Measurements from ENCODE around the gene PHACTR1.

The PHACTR1 gene

DNA sequence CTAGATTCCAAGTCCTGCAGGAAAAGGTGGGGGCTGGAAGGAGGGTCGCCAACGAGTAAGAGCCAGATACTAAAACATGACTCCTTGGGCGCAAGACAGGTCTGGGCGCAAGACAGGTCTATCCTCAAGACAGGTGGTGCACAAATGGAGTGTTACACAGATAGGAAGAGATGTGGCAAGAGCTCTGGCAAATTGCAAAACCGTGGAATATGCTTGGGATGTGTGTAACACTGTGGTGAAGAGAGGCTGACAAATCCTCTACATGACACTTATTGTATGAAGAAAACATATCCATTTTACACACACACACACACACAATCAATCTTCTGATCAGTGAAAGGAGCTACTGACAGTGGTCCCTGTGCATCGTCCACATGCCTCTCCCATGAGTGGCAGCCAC, 534.1 kb downstream of the PHACTR1 start:
- H3K36me3 ChIP-seq (replicated peaks; ENCODE audit: low read depth, low read length): no peaks in the 10 kb centered on the region
- H3K4me1 ChIP-seq (ENCODE audit: low read length): no peaks in the 10 kb centered on the region
- H3K9ac ChIP-seq (ENCODE audit: low read length): no peak overlapping the region
- no peak for TF ChIP-seq EZH2phosphoT487 (IDR thresholded peaks at IDR 0.05; ENCODE audit: low read depth)
- TF ChIP-seq, protein P1, sequence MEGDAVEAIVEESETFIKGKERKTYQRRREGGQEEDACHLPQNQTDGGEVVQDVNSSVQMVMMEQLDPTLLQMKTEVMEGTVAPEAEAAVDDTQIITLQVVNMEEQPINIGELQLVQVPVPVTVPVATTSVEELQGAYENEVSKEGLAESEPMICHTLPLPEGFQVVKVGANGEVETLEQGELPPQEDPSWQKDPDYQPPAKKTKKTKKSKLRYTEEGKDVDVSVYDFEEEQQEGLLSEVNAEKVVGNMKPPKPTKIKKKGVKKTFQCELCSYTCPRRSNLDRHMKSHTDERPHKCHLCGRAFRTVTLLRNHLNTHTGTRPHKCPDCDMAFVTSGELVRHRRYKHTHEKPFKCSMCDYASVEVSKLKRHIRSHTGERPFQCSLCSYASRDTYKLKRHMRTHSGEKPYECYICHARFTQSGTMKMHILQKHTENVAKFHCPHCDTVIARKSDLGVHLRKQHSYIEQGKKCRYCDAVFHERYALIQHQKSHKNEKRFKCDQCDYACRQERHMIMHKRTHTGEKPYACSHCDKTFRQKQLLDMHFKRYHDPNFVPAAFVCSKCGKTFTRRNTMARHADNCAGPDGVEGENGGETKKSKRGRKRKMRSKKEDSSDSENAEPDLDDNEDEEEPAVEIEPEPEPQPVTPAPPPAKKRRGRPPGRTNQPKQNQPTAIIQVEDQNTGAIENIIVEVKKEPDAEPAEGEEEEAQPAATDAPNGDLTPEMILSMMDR (IDR thresholded peaks at IDR 0.05; ENCODE audit: low read depth, low read length): no peak
- no peak overlapping the region for H2AFZ ChIP-seq (ENCODE audit: low read depth, low read length)
- H3K9me3 ChIP-seq (ENCODE audit: insufficient read depth, low read length): no peaks in the 10 kb centered on the region
- H3K79me2 ChIP-seq (ENCODE audit: low read length): no peaks in the 10 kb centered on the region
- no peak overlapping the region for H3K4me3 ChIP-seq (ENCODE audit: low read length)
- H3K27me3 ChIP-seq (ENCODE audit: low read depth, low read length): no peaks in the 10 kb centered on the region
- H3K27ac ChIP-seq (ENCODE audit: low read length): no peak overlapping the region
- no peaks in the 10 kb centered on the region for H4K20me1 ChIP-seq (ENCODE audit: insufficient read depth, low read length)
- no peak overlapping the region for H3K4me2 ChIP-seq (ENCODE audit: low read length)

DNA sequence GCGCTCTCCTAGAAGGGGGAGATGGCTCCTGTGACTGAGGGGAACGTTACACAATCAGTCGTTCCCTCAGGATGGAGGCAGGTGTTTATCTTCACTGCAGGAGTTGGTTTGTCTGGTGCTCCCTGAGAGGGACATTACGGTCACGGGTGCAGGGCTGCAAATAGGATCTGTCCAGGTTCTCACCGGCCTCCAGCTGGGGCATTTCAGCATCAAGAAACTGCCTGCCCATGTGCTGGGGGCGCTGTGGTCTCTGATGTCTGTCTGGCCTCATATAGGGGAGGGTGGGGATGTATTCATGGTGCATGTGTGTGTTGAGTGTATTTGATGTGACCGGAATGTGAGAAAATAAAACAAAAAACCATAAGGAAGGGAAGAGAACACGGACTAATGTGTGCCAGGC, 534.7 kb downstream of the PHACTR1 start:
- Histone ChIP-seq H3K4me1 (ENCODE audit: low read length) (peaks cover 5% of the 10 kb centered on the region), H3K27me3 (ENCODE audit: low read depth, low read length) (no peaks in the 10 kb centered on the region), H3K27ac (ENCODE audit: low read length) (no peak overlapping the region), H2AFZ (ENCODE audit: low read depth, low read length) (no peak overlapping the region), H3K36me3 (replicated peaks; ENCODE audit: low read depth, low read length) (no peaks in the 10 kb centered on the region), H3K4me3 (ENCODE audit: low read length) (no peak overlapping the region), H4K20me1 (ENCODE audit: insufficient read depth, low read length) (no peaks in the 10 kb centered on the region), H3K4me2 (ENCODE audit: low read length) (no peak overlapping the region), H3K9ac (ENCODE audit: low read length) (no peak overlapping the region), H3K9me3 (ENCODE audit: insufficient read depth, low read length) (no peaks in the 10 kb centered on the region), H3K79me2 (ENCODE audit: low read length) (no peaks in the 10 kb centered on the region)
- no peak for TF ChIP-seq EZH2phosphoT487 (IDR thresholded peaks at IDR 0.05; ENCODE audit: low read depth)
- TF ChIP-seq, protein P1 (IDR thresholded peaks at IDR 0.05; ENCODE audit: low read depth, low read length): peak; percentile 10; the same call in 1 of the 2 replicates

DNA sequence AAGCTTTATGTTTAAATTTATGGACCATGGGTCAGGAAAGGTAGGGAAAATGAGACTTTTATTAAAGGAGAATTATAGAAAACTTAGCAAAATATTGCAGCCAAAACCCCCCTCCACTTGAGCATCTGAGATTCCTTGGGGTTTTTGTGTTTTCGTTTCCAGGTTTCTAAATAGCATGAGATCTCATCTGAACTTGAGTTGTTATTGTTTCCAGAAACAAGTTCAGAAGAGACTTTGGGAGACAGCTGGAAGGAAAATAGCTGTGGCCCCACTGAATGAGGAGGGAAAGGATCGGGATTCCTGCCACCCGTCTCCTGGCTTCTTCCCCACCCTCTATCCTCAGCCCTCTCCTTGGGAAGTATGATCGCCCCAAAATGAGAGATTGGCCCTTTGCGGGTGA, 536.2 kb downstream of the PHACTR1 start:
- Histone ChIP-seq H3K9ac (ENCODE audit: low read length) (no peak overlapping the region), H3K4me2 (ENCODE audit: low read length) (no peak overlapping the region), H3K79me2 (ENCODE audit: low read length) (no peaks in the 10 kb centered on the region), H3K4me3 (ENCODE audit: low read length) (no peak overlapping the region), H2AFZ (ENCODE audit: low read depth, low read length) (no peak overlapping the region), H3K36me3 (replicated peaks; ENCODE audit: low read depth, low read length) (no peaks in the 10 kb centered on the region), H3K27me3 (ENCODE audit: low read depth, low read length) (no peaks in the 10 kb centered on the region), H3K27ac (ENCODE audit: low read length) (no peak overlapping the region), H3K4me1 (ENCODE audit: low read length) (peaks cover 11% of the 10 kb centered on the region), H4K20me1 (ENCODE audit: insufficient read depth, low read length) (no peaks in the 10 kb centered on the region), H3K9me3 (ENCODE audit: insufficient read depth, low read length) (no peaks in the 10 kb centered on the region)
- TF ChIP-seq, protein P1 (IDR thresholded peaks at IDR 0.05; ENCODE audit: low read depth, low read length): no peak
- TF ChIP-seq EZH2phosphoT487 (IDR thresholded peaks at IDR 0.05; ENCODE audit: low read depth): no peak

DNA sequence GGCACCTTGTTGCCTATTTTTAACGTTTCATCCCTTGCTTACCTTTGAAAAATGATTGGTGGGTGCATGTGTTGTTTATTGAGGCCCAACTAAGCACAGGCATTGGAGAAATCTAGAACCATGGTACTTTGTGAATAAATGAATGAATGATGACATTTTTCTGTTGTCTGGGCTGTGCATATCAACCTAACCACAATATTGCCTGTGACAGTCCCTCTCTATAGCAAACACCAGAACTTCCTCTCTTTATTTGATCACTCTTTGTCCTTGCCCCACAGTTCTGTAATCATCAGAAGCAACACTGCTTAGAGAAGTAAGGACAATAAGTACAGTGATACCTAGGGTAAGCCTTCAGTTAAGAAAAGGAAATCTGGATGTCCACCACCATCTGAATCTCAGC, 536.7 kb downstream of the PHACTR1 start:
- Histone ChIP-seq H4K20me1 (ENCODE audit: insufficient read depth, low read length) (no peaks in the 10 kb centered on the region), H3K36me3 (replicated peaks; ENCODE audit: low read depth, low read length) (no peaks in the 10 kb centered on the region), H3K9me3 (ENCODE audit: insufficient read depth, low read length) (no peaks in the 10 kb centered on the region), H3K27me3 (ENCODE audit: low read depth, low read length) (no peaks in the 10 kb centered on the region), H3K4me1 (ENCODE audit: low read length) (peaks cover 11% of the 10 kb centered on the region), H3K9ac (ENCODE audit: low read length) (no peak overlapping the region), H2AFZ (ENCODE audit: low read depth, low read length) (no peak overlapping the region), H3K4me2 (ENCODE audit: low read length) (no peak overlapping the region), H3K27ac (ENCODE audit: low read length) (no peak overlapping the region), H3K79me2 (ENCODE audit: low read length) (no peaks in the 10 kb centered on the region), H3K4me3 (ENCODE audit: low read length) (no peak overlapping the region)
- no peak for TF ChIP-seq EZH2phosphoT487 (IDR thresholded peaks at IDR 0.05; ENCODE audit: low read depth)
- TF ChIP-seq, protein P1 (IDR thresholded peaks at IDR 0.05; ENCODE audit: low read depth, low read length): no peak

Measured in OCI-LY3 (cell line).